Effector memory CD8-positive, alpha-beta T cell (primary cell): Measurements from ENCODE around the gene ITGAX.

ENCODE experiments used
- ATAC-seq: fragments of 150-1000 bp; cut with Tn5 transposase; replicated peaks from 2 replicates; pipeline ENCODE4 v1.10.0; 2021; ENCODE audit warnings: mild to moderate bottlenecking, moderate library complexity
- DNase-seq, 3 experiments: peaks; one replicate each; pipeline ENCODE4 v3.0.0; 2021
- H3K27ac Mint-ChIP-seq, 2 donors: one replicate each; pipeline ENCODE4 v1.8.0; 2022; ENCODE audit warnings: mild to moderate bottlenecking in 2 of 2, mixed read lengths in 2 of 2, moderate library complexity in 2 of 2
- H3K27me3 Mint-ChIP-seq, 2 donors: one replicate each; pipeline ENCODE4 v1.8.0; 2022; ENCODE audit warnings: mixed read lengths in 2 of 2
- H3K36me3 Mint-ChIP-seq: one replicate; pipeline ENCODE4 v1.8.0; 2022; ENCODE audit warnings: mild to moderate bottlenecking, moderate library complexity, mixed read lengths; ENCODE audit not compliant: insufficient read depth
- H3K4me1 Mint-ChIP-seq, 2 donors: one replicate each; pipeline ENCODE4 v1.8.0; 2022; ENCODE audit warnings: low read depth in 2 of 2, mixed read lengths in 2 of 2
- H3K4me3 Mint-ChIP-seq, 2 donors: one replicate each; pipeline ENCODE4 v1.8.0; 2022; ENCODE audit warnings: mild to moderate bottlenecking in 2 of 2, mixed read lengths in 2 of 2, moderate library complexity in 2 of 2
- H3K9me3 Mint-ChIP-seq, 2 donors: one replicate each; pipeline ENCODE4 v1.8.0; 2022; ENCODE audit warnings: mixed read lengths in 2 of 2

ITGAX gene

DNA sequence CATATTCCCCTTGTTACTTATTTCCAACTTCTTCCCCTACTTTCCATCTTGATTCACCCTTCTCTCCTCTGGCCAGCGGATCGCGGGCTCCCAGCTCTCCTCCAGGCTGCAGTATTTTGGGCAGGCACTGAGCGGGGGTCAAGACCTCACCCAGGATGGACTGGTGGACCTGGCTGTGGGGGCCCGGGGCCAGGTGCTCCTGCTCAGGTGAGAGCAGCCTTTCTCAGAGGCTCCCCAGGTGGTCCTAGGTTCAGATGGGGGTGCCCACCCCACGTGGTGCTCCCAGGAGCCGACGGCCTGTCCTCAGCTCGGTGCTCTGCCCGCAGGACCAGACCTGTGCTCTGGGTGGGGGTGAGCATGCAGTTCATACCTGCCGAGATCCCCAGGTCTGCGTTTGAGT, 16.0 kb downstream of the ITGAX start:
- H3K27me3 Mint-ChIP-seq: peaks cover 0 to 31% of the 10 kb centered on the region in 2 donors
- H3K4me3 Mint-ChIP-seq: no peak overlapping the region
- no peak overlapping the region for H3K27ac Mint-ChIP-seq
- peaks cover 14 to 16% of the 10 kb centered on the region in 2 donors for H3K4me1 Mint-ChIP-seq
- H3K36me3 Mint-ChIP-seq: peaks cover 6% of the 10 kb centered on the region
- ATAC-seq: no peak
- H3K9me3 Mint-ChIP-seq: peaks cover 0 to 1% of the 10 kb centered on the region in 2 donors
- no peak for DNase-seq

DNA sequence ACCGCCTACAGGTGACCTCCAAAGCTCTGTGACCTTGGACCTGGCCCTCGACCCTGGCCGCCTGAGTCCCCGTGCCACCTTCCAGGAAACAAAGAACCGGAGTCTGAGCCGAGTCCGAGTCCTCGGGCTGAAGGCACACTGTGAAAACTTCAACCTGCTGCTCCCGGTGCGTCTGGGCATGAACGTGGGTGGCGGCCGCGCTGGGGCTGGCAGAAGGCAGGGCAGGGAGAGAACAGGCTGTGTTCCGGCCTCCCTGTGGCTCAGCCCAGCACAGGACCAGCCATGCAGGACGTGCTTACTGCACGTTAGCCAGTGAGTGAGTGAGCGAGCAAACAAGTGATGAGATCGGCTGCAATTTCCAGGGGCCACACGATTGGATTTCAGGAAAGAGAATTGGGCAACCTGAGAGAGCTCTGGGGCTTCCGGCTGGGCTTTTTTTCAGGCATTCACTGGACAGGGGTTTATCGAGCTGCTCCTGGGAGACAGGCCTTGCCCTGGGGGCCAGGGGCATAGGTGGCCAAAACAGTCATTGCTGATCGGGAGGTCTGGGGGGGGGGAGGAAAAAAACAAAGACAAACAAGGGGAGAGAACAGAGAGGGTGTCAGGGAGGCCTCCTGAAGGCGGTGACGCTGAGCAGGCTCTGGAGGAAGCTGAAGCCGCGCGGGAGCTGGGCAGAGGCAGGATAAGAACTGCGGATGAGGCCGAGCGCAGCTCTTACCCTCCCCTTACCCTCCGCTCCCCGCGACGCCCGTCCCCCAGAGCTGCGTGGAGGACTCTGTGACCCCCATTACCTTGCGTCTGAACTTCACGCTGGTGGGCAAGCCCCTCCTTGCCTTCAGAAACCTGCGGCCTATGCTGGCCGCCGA, 16.9 kb downstream of the ITGAX start:
- no peak for DNase-seq
- Mint-ChIP-seq H3K27me3 (peaks cover 0 to 31% of the 10 kb centered on the region in 2 donors), H3K9me3 (peaks cover 0 to 1% of the 10 kb centered on the region in 2 donors), H3K4me3 (no peak overlapping the region), H3K4me1 (peaks cover 8 to 11% of the 10 kb centered on the region in 2 donors), H3K36me3 (peaks cover 4% of the 10 kb centered on the region), H3K27ac (no peak overlapping the region)
- ATAC-seq: no peak

DNA sequence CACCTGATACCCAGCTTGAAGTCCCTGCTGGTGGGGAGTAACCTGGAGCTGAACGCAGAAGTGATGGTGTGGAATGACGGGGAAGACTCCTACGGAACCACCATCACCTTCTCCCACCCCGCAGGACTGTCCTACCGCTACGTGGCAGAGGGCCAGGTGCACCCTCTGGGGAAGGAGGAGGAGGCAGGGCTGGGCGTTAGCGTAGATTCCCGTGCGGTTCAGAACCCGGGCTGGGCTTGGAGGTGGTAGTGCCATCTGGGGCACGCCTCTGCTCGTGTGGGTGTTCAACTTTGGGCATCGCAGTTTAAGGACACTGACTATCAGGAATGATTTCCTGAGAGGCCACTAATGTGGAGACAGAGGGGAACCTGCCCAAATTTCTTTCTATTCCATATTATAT, 18.3 kb downstream of the ITGAX start:
- Mint-ChIP-seq H3K4me3 (no peak overlapping the region), H3K27me3 (peaks cover 0 to 31% of the 10 kb centered on the region in 2 donors), H3K27ac (no peak overlapping the region), H3K9me3 (peaks cover 0 to 1% of the 10 kb centered on the region in 2 donors), H3K4me1 (peaks cover 14% of the 10 kb centered on the region in 2 donors), H3K36me3 (peaks cover 8% of the 10 kb centered on the region)
- no peak for ATAC-seq
- no peak for DNase-seq

DNA sequence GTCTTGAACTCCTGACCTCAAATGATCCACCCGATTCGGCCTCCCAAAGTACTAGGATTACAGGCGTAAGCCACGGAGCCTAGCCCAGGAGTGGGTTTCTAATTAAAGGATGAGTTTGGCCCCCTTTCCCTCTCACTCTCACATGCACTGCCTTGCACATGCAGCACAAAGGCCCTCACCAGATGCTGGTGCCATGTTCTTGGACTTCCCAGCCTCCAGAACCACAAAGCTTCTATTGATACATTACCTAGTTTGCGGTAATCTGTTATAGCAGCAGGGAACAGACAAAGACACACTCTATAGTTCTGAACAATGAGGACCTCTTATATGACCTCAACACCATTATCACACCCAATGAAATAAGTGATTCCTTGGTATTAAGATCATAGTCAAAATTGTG, 20.3 kb downstream of the ITGAX start:
- Mint-ChIP-seq H3K27me3 (peaks cover 0 to 31% of the 10 kb centered on the region in 2 donors), H3K27ac (no peak overlapping the region), H3K4me3 (no peak overlapping the region), H3K36me3 (peaks cover 11% of the 10 kb centered on the region), H3K4me1 (peaks cover 14 to 15% of the 10 kb centered on the region in 2 donors), H3K9me3 (peaks cover 0 to 1% of the 10 kb centered on the region in 2 donors)
- no peak for DNase-seq
- no peak for ATAC-seq

DNA sequence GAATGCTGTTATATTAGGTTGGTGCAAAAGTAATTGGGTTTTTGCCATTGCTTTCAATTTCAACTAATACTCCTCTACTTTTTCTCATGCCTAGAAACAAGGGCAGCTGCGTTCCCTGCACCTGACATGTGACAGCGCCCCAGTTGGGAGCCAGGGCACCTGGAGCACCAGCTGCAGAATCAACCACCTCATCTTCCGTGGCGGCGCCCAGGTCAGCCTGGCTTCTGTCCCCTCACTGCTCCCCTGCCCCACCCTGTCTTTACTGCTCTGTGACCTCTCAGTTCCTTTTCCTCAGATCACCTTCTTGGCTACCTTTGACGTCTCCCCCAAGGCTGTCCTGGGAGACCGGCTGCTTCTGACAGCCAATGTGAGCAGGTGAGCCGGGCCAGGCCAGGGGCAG, 21.7 kb downstream of the ITGAX start:
- Mint-ChIP-seq H3K27me3 (peaks cover 0 to 17% of the 10 kb centered on the region in 2 donors), H3K36me3 (peaks cover 8% of the 10 kb centered on the region), H3K4me1 (peaks cover 14 to 15% of the 10 kb centered on the region in 2 donors), H3K4me3 (peak overlapping the region in 1 of 2 donors; percentile 48), H3K27ac (peak overlapping the region in 1 of 2 donors; percentile 87), H3K9me3 (peaks cover 0 to 1% of the 10 kb centered on the region in 2 donors)
- no peak for ATAC-seq
- DNase-seq: no peak

DNA sequence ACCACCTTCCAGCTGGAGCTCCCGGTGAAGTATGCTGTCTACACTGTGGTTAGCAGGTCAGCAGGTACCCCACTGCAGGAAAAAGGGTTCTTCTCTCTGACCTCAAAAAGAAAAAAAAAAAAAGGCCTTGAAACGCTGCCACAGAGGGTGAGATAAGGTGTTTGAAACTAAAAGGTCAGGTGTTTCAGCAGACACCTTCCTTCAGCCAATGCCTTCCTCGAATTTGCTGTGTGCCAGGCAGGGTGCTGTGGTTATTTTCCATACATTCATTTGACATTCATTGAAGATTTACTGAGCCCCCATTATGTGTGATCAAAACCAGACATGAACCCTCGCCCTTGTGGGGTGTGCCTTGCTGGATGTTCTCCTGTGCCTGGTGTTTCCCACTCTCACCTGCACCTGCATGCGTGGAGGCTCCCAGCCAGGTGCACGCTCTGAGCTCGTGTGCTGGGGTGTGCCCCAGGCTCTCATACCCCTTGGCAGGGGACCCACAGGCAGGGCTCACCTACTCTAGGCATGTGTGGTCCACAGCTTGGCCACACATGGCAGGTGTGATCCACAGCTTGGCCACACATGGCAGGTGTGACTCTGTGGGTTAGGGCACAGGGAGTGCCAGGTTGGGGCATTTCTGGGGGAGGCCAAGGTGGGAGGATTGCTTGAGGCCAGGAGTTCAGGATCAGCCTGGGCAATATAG, 22.4 kb downstream of the ITGAX start:
- peaks cover 0 to 10% of the 10 kb centered on the region in 2 donors for H3K27me3 Mint-ChIP-seq
- H3K4me1 Mint-ChIP-seq: peaks cover 15 to 16% of the 10 kb centered on the region in 2 donors
- H3K4me3 Mint-ChIP-seq: peak overlapping the region; percentile 48 to 57
- H3K27ac Mint-ChIP-seq: peak overlapping the region in 1 of 2 donors; percentile 87
- peak; percentile 87 for ATAC-seq
- H3K36me3 Mint-ChIP-seq: peaks cover 8% of the 10 kb centered on the region
- DNase-seq: no peak
- H3K9me3 Mint-ChIP-seq: peaks cover 0 to 1% of the 10 kb centered on the region in 2 donors

DNA sequence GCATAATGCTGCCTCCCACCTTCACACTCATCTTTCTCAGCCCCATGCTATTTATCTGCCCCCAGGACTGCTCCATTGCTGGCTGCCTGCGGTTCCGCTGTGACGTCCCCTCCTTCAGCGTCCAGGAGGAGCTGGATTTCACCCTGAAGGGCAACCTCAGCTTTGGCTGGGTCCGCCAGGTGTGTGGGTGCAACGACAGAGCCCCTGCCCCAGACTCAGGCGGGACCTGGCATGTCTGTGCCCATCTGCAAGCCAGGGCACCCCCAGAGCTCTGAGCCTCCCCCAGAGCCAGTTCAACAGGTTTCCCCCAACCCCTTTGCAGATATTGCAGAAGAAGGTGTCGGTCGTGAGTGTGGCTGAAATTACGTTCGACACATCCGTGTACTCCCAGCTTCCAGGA, 25.2 kb downstream of the ITGAX start:
- Mint-ChIP-seq H3K4me3 (no peak overlapping the region), H3K27me3 (no peaks in the 10 kb centered on the region), H3K36me3 (peaks cover 8% of the 10 kb centered on the region), H3K27ac (no peak overlapping the region), H3K4me1 (peaks cover 18% of the 10 kb centered on the region in 2 donors), H3K9me3 (peaks cover 0 to under 1% of the 10 kb centered on the region in 2 donors)
- ATAC-seq (no peak), DNase-seq (no peak)

DNA sequence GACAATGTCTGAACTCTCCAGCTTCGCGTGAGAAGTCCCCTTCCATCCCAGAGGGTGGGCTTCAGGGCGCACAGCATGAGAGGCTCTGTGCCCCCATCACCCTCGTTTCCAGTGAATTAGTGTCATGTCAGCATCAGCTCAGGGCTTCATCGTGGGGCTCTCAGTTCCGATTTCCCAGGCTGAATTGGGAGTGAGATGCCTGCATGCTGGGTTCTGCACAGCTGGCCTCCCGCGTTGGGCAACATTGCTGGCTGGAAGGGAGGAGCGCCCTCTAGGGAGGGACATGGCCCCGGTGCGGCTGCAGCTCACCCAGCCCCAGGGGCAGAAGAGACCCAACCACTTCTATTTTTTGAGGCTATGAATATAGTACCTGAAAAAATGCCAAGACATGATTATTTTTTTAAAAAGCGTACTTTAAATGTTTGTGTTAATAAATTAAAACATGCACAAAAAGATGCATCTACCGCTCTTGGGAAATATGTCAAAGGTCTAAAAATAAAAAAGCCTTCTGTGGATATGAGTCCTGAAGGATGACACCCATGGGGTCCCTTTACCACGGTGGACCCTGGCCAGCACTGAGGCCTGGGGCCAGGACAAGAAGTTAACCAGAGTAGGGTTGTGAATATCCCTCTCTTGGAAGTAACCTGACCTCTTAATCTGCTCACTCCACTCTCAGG, 27.6 kb downstream of the ITGAX start:
- ATAC-seq: peak; percentile 73
- no peak overlapping the region for H3K4me3 Mint-ChIP-seq
- peaks cover 0 to 3% of the 10 kb centered on the region in 2 donors for H3K27me3 Mint-ChIP-seq
- H3K4me1 Mint-ChIP-seq: peaks cover 12 to 14% of the 10 kb centered on the region in 2 donors
- peak; percentile 62 to 70 (median 67) for DNase-seq
- no peak overlapping the region for H3K27ac Mint-ChIP-seq
- peaks cover 6% of the 10 kb centered on the region for H3K36me3 Mint-ChIP-seq
- no peaks in the 10 kb centered on the region for H3K9me3 Mint-ChIP-seq

DNA sequence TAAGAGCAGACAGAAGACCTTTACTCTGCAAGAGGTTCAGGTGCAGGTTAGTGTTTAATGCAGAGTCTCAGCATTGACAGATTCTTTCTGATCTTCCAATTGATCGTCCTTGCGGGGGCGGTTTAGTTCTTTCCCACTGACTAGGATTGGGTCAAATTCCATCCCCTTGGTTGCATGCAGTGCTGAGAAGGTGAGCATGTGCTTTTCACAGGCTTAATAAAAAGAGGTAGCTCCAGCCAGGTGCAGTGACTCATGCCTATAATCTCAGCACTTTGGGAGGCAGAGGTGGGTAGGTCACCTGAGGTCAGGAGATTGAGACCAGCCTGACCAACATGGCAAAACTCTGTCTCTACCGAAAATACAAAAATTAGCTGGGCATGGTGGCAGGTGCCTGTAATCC, 30.7 kb downstream of the ITGAX start:
- no peaks in the 10 kb centered on the region for H3K9me3 Mint-ChIP-seq
- peaks cover 4% of the 10 kb centered on the region for H3K36me3 Mint-ChIP-seq
- H3K27me3 Mint-ChIP-seq: peaks cover 0 to 14% of the 10 kb centered on the region in 2 donors
- H3K27ac Mint-ChIP-seq: no peak overlapping the region
- ATAC-seq: no peak
- H3K4me3 Mint-ChIP-seq: no peak overlapping the region
- peaks cover 8 to 11% of the 10 kb centered on the region in 2 donors for H3K4me1 Mint-ChIP-seq
- no peak for DNase-seq

DNA sequence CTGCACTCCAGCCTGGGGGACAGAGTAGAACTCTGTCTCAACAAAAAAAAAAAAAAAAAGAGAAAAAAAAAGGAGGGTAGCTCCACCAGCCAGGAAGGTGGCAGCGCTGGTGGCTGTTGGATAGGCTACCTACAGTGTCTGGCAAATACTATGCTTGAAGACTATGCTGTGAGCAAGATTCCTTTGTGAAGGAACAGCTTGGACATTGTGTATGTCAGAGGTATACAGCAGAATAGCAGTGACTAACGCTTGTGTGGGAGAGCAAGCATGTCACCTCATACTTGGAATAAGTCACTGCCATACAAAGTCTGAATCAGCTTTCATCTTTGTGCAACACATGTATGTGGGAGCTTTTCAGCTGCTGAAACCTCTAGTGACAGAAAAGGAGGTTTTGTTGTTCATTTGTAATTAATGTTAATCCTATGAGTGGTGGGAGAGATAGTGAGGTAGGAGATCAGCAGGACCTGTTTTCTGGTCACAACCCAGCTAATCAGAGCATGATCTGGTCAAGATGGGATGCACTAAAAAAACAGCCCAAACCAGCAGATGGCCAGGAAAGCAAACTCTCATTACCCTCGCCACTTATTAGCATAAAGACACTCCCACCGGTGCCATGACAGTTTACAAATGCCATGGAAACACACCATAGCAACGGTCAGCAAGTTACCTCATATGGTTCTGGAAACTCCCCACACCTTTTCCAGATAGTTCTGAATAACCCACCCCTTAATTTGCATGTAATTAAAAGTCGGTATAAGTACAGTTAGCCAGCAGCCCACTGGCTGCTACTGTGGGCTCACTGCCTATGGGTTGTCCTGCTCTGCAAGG, 31.4 kb downstream of the ITGAX start:
- Mint-ChIP-seq H3K4me3 (no peak overlapping the region), H3K27ac (peak overlapping the region in 1 of 2 donors; percentile 9), H3K9me3 (no peaks in the 10 kb centered on the region), H3K27me3 (peaks cover 0 to 14% of the 10 kb centered on the region in 2 donors), H3K4me1 (peaks cover 8 to 11% of the 10 kb centered on the region in 2 donors), H3K36me3 (peaks cover 4% of the 10 kb centered on the region)
- peak; percentile 80 for ATAC-seq
- no peak for DNase-seq

DNA sequence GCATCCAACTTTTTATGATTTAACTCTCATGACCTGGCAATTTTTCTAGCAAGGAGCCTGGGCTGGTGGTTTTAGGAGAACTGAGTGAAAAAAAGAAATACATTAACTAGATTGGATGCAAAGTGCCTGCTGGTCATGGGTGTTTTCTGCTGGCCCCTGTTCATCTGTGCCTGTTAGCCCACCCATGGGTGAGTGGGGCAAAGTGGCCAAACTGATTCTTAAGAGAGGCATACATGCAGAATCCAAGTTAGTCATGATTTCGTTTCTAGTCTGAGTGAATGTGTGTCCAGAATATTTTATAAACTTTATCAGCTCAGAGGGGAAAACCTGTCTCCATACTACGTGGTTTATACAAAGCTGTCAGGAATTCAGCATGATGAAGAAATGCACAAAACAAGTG, 33.6 kb downstream of the ITGAX start:
- ATAC-seq (no peak), DNase-seq (no peak)
- H3K36me3 Mint-ChIP-seq: peaks cover 4% of the 10 kb centered on the region
- H3K9me3 Mint-ChIP-seq: no peaks in the 10 kb centered on the region
- H3K27me3 Mint-ChIP-seq: peaks cover 0 to 24% of the 10 kb centered on the region in 2 donors
- peaks cover 4 to 8% of the 10 kb centered on the region in 2 donors for H3K4me1 Mint-ChIP-seq
- no peak overlapping the region for H3K27ac Mint-ChIP-seq
- H3K4me3 Mint-ChIP-seq: no peak overlapping the region

DNA sequence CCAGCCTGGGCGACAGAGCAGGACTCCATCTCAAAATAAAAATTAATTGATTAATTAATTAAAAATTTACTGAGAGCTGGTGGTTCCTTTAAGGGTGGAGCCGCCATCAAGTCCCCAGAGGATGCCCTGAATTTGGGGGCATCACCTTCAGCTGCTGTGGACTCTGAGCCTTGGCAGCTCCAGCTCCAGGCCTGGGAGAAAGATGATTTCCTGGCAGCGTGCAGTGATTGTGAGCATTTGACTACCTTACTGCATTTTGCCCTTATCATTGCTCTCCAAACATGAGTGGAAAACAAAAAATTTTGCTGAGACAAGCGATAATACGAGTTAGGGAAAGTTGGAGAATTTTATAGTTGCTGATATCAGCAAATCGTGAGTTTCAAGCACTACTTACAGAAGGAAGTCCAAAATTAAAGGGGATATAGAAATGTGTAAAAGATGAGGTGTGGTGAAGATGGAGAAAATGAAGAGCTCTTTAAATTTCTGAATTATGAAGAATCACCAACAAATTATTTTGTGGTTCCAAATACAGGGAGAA, 35.6 kb downstream of the ITGAX start:
- no peak overlapping the region for H3K27ac Mint-ChIP-seq
- no peak overlapping the region for H3K4me3 Mint-ChIP-seq
- H3K9me3 Mint-ChIP-seq: no peaks in the 10 kb centered on the region
- no peak for DNase-seq
- ATAC-seq: no peak
- H3K36me3 Mint-ChIP-seq: peaks cover 4% of the 10 kb centered on the region
- peaks cover 7 to 8% of the 10 kb centered on the region in 2 donors for H3K4me1 Mint-ChIP-seq
- H3K27me3 Mint-ChIP-seq: peaks cover 0 to 24% of the 10 kb centered on the region in 2 donors
